ENCODE data around the gene GSTM3. TPM values are rescaled to one million over a fixed set of nuclear protein-coding genes. Genes with fewer than 3 reads are reported as not detected.

GSTM3 gene
- total RNA-seq, 4 donors from 2014 or later: 61.1 to 162 (median 132) TPM

GRCh38 chr1:109787845-109788601, 47.2 kb upstream of the GSTM3 start:
- no peak overlapping the region for H3K4me3 ChIP-seq (replicated peaks in 1 of 3)
- 77 to 80% methylated on average over 17 to 18 of the region's 19 CpGs for WGBS, 2 donors
- TF ChIP-seq CTCF (IDR thresholded peaks at IDR 0.05) (no peak), POLR2A (IDR thresholded peaks at IDR 0.05) (no peak)
- no peak overlapping the region for H3K27ac ChIP-seq
- intact Hi-C loops (cut with DNase I): no loop called here
- H3K27me3 ChIP-seq: no peaks in the 10 kb centered on the region
- H3K36me3 ChIP-seq: no peaks in the 10 kb centered on the region
- no peaks in the 10 kb centered on the region for H3K9me3 ChIP-seq
- peaks cover 27 to 47% of the 10 kb centered on the region in 2 donors for H3K4me1 ChIP-seq
- DNase-seq: no peak

- Histone ChIP-seq H3K4me3 (replicated peaks in 1 of 3) (no peak overlapping the region), H3K9me3 (no peaks in the 10 kb centered on the region), H3K27me3 (no peaks in the 10 kb centered on the region), H3K4me1 (peaks cover 27 to 46% of the 10 kb centered on the region in 2 donors), H3K27ac (peak overlapping the region in 1 of 3 donors; percentile 24), H3K36me3 (no peaks in the 10 kb centered on the region)
- WGBS, 2 donors: 86 to 98% methylated on average over 9 of the region's 9 CpGs
- DNase-seq: no peak
- no peak for TF ChIP-seq CTCF (IDR thresholded peaks at IDR 0.05)
- no peak for TF ChIP-seq POLR2A (IDR thresholded peaks at IDR 0.05)
- intact Hi-C loops (cut with DNase I): no loop called here
Observed at GRCh38 chr1:109787211-109787844, 46.5 kb upstream of the GSTM3 start.

GRCh38 chr1:109786531-109787021, 45.7 kb upstream of the GSTM3 start:
- TF ChIP-seq POLR2A (IDR thresholded peaks at IDR 0.05): no peak
- no peak for TF ChIP-seq CTCF (IDR thresholded peaks at IDR 0.05)
- Histone ChIP-seq H3K4me3 (replicated peaks in 1 of 3) (no peak overlapping the region), H3K9me3 (no peaks in the 10 kb centered on the region), H3K27ac (no peak overlapping the region), H3K36me3 (no peaks in the 10 kb centered on the region), H3K27me3 (no peaks in the 10 kb centered on the region), H3K4me1 (peaks cover 19 to 39% of the 10 kb centered on the region in 2 donors)
- 55 to 56% methylated on average over 6 of the region's 6 CpGs for WGBS, 2 donors
- DNase-seq: peak; percentile 37
- intact Hi-C loops (cut with DNase I): no loop called here

- WGBS, 2 donors: 71 to 75% methylated on average over 5 of the region's 5 CpGs
Observed at GRCh38 chr1:109786112-109786480, 45.3 kb upstream of the GSTM3 start.

More at GRCh38 chr1:109786112-109786480, 45.3 kb upstream of the GSTM3 start:
- intact Hi-C loops (cut with DNase I): no loop called here
- Histone ChIP-seq H3K27me3 (no peaks in the 10 kb centered on the region), H3K27ac (no peak overlapping the region), H3K36me3 (no peaks in the 10 kb centered on the region), H3K4me3 (replicated peaks in 1 of 3) (no peak overlapping the region), H3K9me3 (no peaks in the 10 kb centered on the region), H3K4me1 (peaks cover 15 to 34% of the 10 kb centered on the region in 2 donors)
- TF ChIP-seq CTCF (IDR thresholded peaks at IDR 0.05) (no peak), POLR2A (IDR thresholded peaks at IDR 0.05) (no peak)
- DNase-seq: no peak
